CD14-positive monocyte (primary cell): ENCODE data around the gene LRRC28. TPM values are rescaled to one million over a fixed set of nuclear protein-coding genes. Genes with fewer than 3 reads are reported as not detected.

ENCODE experiments used
- DNase-seq, 3 donors: peaks; one replicate each; pipeline ENCODE4 v3.0.0-alpha.2; 2011 to 2022
- H2AFZ ChIP-seq: 2 replicates; pipeline ENCODE4 v1.6.0; 2012; ENCODE audit warnings: mild to moderate bottlenecking, low read depth, low read length, inconsistent platforms; ENCODE audit not compliant: insufficient read depth, poor library complexity, severe bottlenecking
- H3K27ac ChIP-seq, 2 donors: 1 replicate in 1 of 2; 2 replicates in 1 of 2; pipeline ENCODE4 v1.5.1; 2012 to 2013; ENCODE audit warnings: low read length in 2 of 2, control low read depth in 1 of 2, inconsistent platforms in 1 of 2, low read depth in 1 of 2, mild to moderate bottlenecking in 1 of 2
- H3K27me3 ChIP-seq, 2 donors: one replicate each; pipeline versions ENCODE4 v1.6.0 to v1.6.1; 2011 to 2013; ENCODE audit warnings: low read length in 2 of 2; ENCODE audit not compliant: control insufficient read depth in 2 of 2, insufficient read depth in 2 of 2
- H3K36me3 ChIP-seq, 2 donors: replicated peaks in 1 of 2; 1 replicate in 1 of 2; 2 replicates in 1 of 2; pipeline versions ENCODE4 v1.5.1 to v1.6.1; 2012 to 2013; ENCODE audit warnings: low read length in 2 of 2, control low read depth in 1 of 2, inconsistent platforms in 1 of 2, mild to moderate bottlenecking in 1 of 2; ENCODE audit not compliant: insufficient read depth in 2 of 2, control insufficient read depth in 1 of 2
- H3K4me1 ChIP-seq, 2 donors: 1 replicate in 1 of 2; 2 replicates in 1 of 2; pipeline versions ENCODE4 v1.5.1 to v1.6.1; 2012 to 2013; ENCODE audit warnings: low read length in 2 of 2, control low read depth in 1 of 2, inconsistent platforms in 1 of 2, mild to moderate bottlenecking in 1 of 2, moderate library complexity in 1 of 2; ENCODE audit not compliant: insufficient read depth in 2 of 2, control insufficient read depth in 1 of 2
- H3K4me2 ChIP-seq: replicated peaks from 2 replicates; pipeline ENCODE3; 2012; ENCODE audit warnings: low read length, moderate library complexity, mild to moderate bottlenecking; ENCODE audit not compliant: poor library complexity, severe bottlenecking; ENCODE audit errors: extremely low read depth
- H3K4me3 ChIP-seq, 3 experiments: fragments of 200-600 bp in 1 of 3; sonication (generic) in 1 of 3; replicated peaks in 1 of 3; 1 replicate in 2 of 3; 2 replicates in 1 of 3; pipeline ENCODE4 v1.5.1; 2011 to 2013; ENCODE audit warnings: low read length in 3 of 3, mild to moderate bottlenecking in 3 of 3, control low read depth in 2 of 3, low read depth in 2 of 3, inconsistent platforms in 1 of 3, moderate library complexity in 1 of 3
- H3K79me2 ChIP-seq: 2 replicates; pipeline ENCODE4 v1.6.0; 2012; ENCODE audit warnings: mild to moderate bottlenecking, control low read depth, inconsistent platforms, low read length, moderate library complexity; ENCODE audit not compliant: insufficient read depth
- H3K9ac ChIP-seq: 2 replicates; pipeline ENCODE4 v1.6.0; 2017; ENCODE audit warnings: low read length, mild to moderate bottlenecking; ENCODE audit not compliant: insufficient read depth, poor library complexity, severe bottlenecking
- H3K9me3 ChIP-seq, 2 donors: replicated peaks in 1 of 2; 1 replicate in 1 of 2; 2 replicates in 1 of 2; pipeline versions ENCODE4 v1.5.1 to v1.6.1; 2012 to 2013; ENCODE audit warnings: low read length in 2 of 2, control low read depth in 1 of 2; ENCODE audit not compliant: control insufficient read depth in 1 of 2, insufficient read depth in 1 of 2
- H4K20me1 ChIP-seq: 2 replicates; pipeline ENCODE4 v1.6.0; 2012; ENCODE audit warnings: mild to moderate bottlenecking, low read length, control low read depth, moderate library complexity; ENCODE audit not compliant: insufficient read depth
- H3K27ac Mint-ChIP-seq, 7 donors: one replicate each; pipeline ENCODE4 v1.8.0; 2020; ENCODE audit warnings: mild to moderate bottlenecking in 7 of 7, mixed read lengths in 7 of 7, moderate library complexity in 6 of 7, inconsistent platforms in 2 of 7
- H3K27me3 Mint-ChIP-seq, 3 donors: one replicate each; pipeline ENCODE4 v1.8.0; 2021 to 2022; ENCODE audit warnings: low read depth in 3 of 3, mild to moderate bottlenecking in 3 of 3, mixed read lengths in 3 of 3, moderate library complexity in 3 of 3, inconsistent platforms in 1 of 3
- H3K36me3 Mint-ChIP-seq, 2 donors: one replicate each; pipeline ENCODE4 v1.8.0; 2020; ENCODE audit warnings: mixed read lengths in 2 of 2, inconsistent platforms in 1 of 2, mild to moderate bottlenecking in 1 of 2
- H3K4me1 Mint-ChIP-seq: one replicate; pipeline ENCODE4 v1.8.0; 2020; ENCODE audit warnings: mild to moderate bottlenecking, mixed read lengths
- H3K4me3 Mint-ChIP-seq, 2 donors: one replicate each; pipeline ENCODE4 v1.8.0; 2020; ENCODE audit warnings: mild to moderate bottlenecking in 2 of 2, mixed read lengths in 2 of 2, moderate library complexity in 1 of 2
- H3K9me3 Mint-ChIP-seq, 7 donors: one replicate each; pipeline ENCODE4 v1.8.0; 2020 to 2022; ENCODE audit warnings: mixed read lengths in 7 of 7, mild to moderate bottlenecking in 6 of 7, moderate library complexity in 6 of 7, inconsistent platforms in 2 of 7
- WGBS: methylation state at CpG from one replicate; pipeline ENCODE4 v1.1.5; 2013; ENCODE audit warnings: missing lambda C conversion rate; ENCODE audit not compliant: insufficient coverage; 5-methylcytosine and 5-hydroxymethylcytosine counted together
- intact Hi-C, 2 donors: fragments of 100-400 bp; cut with micrococcal nuclease; formaldehyde crosslinking; loops; one replicate each; pipeline versions ENCODE4 v1.15.0 to v1.15.1; 2023
- polyA plus RNA-seq, 3 donors: library from polyadenylated mRNA; depleted of rRNA in 1 of 3; unstranded in 2 of 3; stranded (reverse) in 1 of 3; fragments of 300-500 nt in 2 of 3; fragments of >200 nt in 1 of 3; fragmentation: Illumina TruSeq in 2 of 3; gene quantifications; 1 replicate in 2 of 3; 2 replicates in 1 of 3; pipeline ENCODE4 v1.2.3, GENCODE V29; 2012 to 2021
- TF ChIP-seq, protein P1 (sequence below): fragments of 200-600 bp; IDR thresholded peaks from one replicate; pipeline ENCODE4 v1.8.0; 2022; ENCODE audit warnings: antibody characterized with exemption, mild to moderate bottlenecking

LRRC28 gene
- polyA plus RNA-seq, 3 donors: 18.6 to 25.3 (median 19.8) TPM

GRCh38 chr15:99273801-99274200 is 22.5 kb downstream of the LRRC28 start:
- H3K9me3 Mint-ChIP-seq: no peaks in the 10 kb centered on the region
- H3K36me3 Mint-ChIP-seq: peaks cover under 1% of the 10 kb centered on the region in 2 donors
- peaks cover 1% of the 10 kb centered on the region for H3K4me1 Mint-ChIP-seq
- intact Hi-C loops: loop anchor here (5.0 to 10.0 kb wide), 3 partner anchors 428 to 484 kb away; no protein-coding TSS in a partner anchor
- DNase-seq: no peak
- no peaks in the 10 kb centered on the region for H3K36me3 ChIP-seq
- no peak overlapping the region for H2AFZ ChIP-seq
- H3K27me3 Mint-ChIP-seq: peaks cover 0 to 2% (median 0%) of the 10 kb centered on the region in 3 donors
- no peaks in the 10 kb centered on the region for H3K4me1 ChIP-seq
- H3K9ac ChIP-seq: no peak overlapping the region
- no peaks in the 10 kb centered on the region for H3K79me2 ChIP-seq
- no peaks in the 10 kb centered on the region for H4K20me1 ChIP-seq
- H3K9me3 ChIP-seq: no peaks in the 10 kb centered on the region
- no peaks in the 10 kb centered on the region for H3K27me3 ChIP-seq
- no peak overlapping the region for H3K4me2 ChIP-seq
- no peak overlapping the region for H3K27ac Mint-ChIP-seq
- no peak overlapping the region for H3K27ac ChIP-seq
- no peak overlapping the region for H3K4me3 Mint-ChIP-seq
- TF ChIP-seq, protein P1, sequence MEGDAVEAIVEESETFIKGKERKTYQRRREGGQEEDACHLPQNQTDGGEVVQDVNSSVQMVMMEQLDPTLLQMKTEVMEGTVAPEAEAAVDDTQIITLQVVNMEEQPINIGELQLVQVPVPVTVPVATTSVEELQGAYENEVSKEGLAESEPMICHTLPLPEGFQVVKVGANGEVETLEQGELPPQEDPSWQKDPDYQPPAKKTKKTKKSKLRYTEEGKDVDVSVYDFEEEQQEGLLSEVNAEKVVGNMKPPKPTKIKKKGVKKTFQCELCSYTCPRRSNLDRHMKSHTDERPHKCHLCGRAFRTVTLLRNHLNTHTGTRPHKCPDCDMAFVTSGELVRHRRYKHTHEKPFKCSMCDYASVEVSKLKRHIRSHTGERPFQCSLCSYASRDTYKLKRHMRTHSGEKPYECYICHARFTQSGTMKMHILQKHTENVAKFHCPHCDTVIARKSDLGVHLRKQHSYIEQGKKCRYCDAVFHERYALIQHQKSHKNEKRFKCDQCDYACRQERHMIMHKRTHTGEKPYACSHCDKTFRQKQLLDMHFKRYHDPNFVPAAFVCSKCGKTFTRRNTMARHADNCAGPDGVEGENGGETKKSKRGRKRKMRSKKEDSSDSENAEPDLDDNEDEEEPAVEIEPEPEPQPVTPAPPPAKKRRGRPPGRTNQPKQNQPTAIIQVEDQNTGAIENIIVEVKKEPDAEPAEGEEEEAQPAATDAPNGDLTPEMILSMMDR: no peak
- no CpG with 5 or more reads among the region's 3 CpGs for WGBS
- H3K4me3 ChIP-seq: no peak overlapping the region

- intact Hi-C loops: loop anchor here in 1 of 2 donors (10.0 kb wide), 1 partner anchor 430 kb away; no protein-coding TSS in a partner anchor
Observed at GRCh38 chr15:99275061-99275460, 23.8 kb downstream of the LRRC28 start.

More at GRCh38 chr15:99275061-99275460, 23.8 kb downstream of the LRRC28 start:
- peaks cover 4% of the 10 kb centered on the region for H3K4me1 Mint-ChIP-seq
- H3K36me3 Mint-ChIP-seq: peaks cover 6 to 8% of the 10 kb centered on the region in 2 donors
- TF ChIP-seq, protein P1: no peak
- Histone ChIP-seq H4K20me1 (no peaks in the 10 kb centered on the region), H3K4me3 (no peak overlapping the region), H3K36me3 (no peaks in the 10 kb centered on the region), H2AFZ (no peak overlapping the region), H3K27ac (no peak overlapping the region), H3K79me2 (no peaks in the 10 kb centered on the region), H3K27me3 (no peaks in the 10 kb centered on the region), H3K9me3 (no peaks in the 10 kb centered on the region), H3K9ac (no peak overlapping the region), H3K4me1 (no peaks in the 10 kb centered on the region), H3K4me2 (no peak overlapping the region)
- no peak overlapping the region for H3K4me3 Mint-ChIP-seq
- peaks cover 0 to 2% (median 0%) of the 10 kb centered on the region in 3 donors for H3K27me3 Mint-ChIP-seq
- H3K27ac Mint-ChIP-seq: no peak overlapping the region
- no peaks in the 10 kb centered on the region for H3K9me3 Mint-ChIP-seq
- DNase-seq: no peak
- WGBS: no CpG with 5 or more reads among the region's 2 CpGs
